H9 (cell line): ENCODE data around the gene ZNF101. TPM values are rescaled to one million over a fixed set of nuclear protein-coding genes. Genes with fewer than 3 reads are reported as not detected.
"Not testable (repeated sequence)": the region's sequence is repeated elsewhere in the genome, so short reads cannot be mapped to it uniquely, and the experiment has no call there.

Experiments
- DNase-seq: peaks from one replicate; pipeline ENCODE4 v3.0.0-alpha.2; 2017
- H2AFZ ChIP-seq: one replicate; pipeline ENCODE4 v1.6.1; 2013; ENCODE audit warnings: mild to moderate bottlenecking, low read length, control low read depth, moderate library complexity
- H2AK5ac ChIP-seq: 2 replicates; pipeline ENCODE4 v1.6.1; 2013; ENCODE audit warnings: low read length, control low read depth, mixed read lengths; ENCODE audit not compliant: insufficient read length
- H2BK120ac ChIP-seq: one replicate; pipeline ENCODE4 v1.6.1; 2013; ENCODE audit warnings: low read depth, mild to moderate bottlenecking, low read length, control low read depth, inconsistent platforms; ENCODE audit not compliant: poor library complexity, severe bottlenecking
- H2BK12ac ChIP-seq: 2 replicates; pipeline ENCODE4 v1.6.1; 2013; ENCODE audit warnings: low read length, control low read depth, mixed read lengths, low read depth; ENCODE audit not compliant: insufficient read length
- H2BK15ac ChIP-seq: 2 replicates; pipeline ENCODE4 v1.6.1; 2013; ENCODE audit warnings: low read depth, low read length, control low read depth
- H2BK20ac ChIP-seq: one replicate; pipeline ENCODE4 v1.6.1; 2013; ENCODE audit warnings: low read depth, mild to moderate bottlenecking, low read length, control low read depth, inconsistent platforms; ENCODE audit not compliant: poor library complexity, severe bottlenecking
- H2BK5ac ChIP-seq: 2 replicates; pipeline ENCODE4 v1.6.1; 2013; ENCODE audit warnings: low read length, control low read depth, mixed read lengths; ENCODE audit not compliant: insufficient read length
- H3K14ac ChIP-seq: 2 replicates; pipeline ENCODE4 v1.6.1; 2013; ENCODE audit warnings: low read length, control low read depth; ENCODE audit not compliant: insufficient read depth
- H3K18ac ChIP-seq: 2 replicates; pipeline ENCODE4 v1.6.1; 2013; ENCODE audit warnings: low read depth, mild to moderate bottlenecking, mixed read lengths, low read length, control low read depth; ENCODE audit not compliant: insufficient read length
- H3K23ac ChIP-seq: 2 replicates; pipeline ENCODE4 v1.6.1; 2013; ENCODE audit warnings: low read length, control low read depth, mixed read lengths, low read depth; ENCODE audit not compliant: insufficient read length
- H3K23me2 ChIP-seq: 2 replicates; pipeline ENCODE4 v1.6.1; 2013; ENCODE audit warnings: low read depth, mild to moderate bottlenecking, mixed read lengths, low read length, control low read depth; ENCODE audit not compliant: insufficient read length, poor library complexity, severe bottlenecking
- H3K27ac ChIP-seq: 2 replicates; pipeline ENCODE4 v1.5.1; 2013; ENCODE audit warnings: low read length, control low read depth, mixed read lengths, low read depth; ENCODE audit not compliant: insufficient read length
- H3K27me3 ChIP-seq: 2 replicates; pipeline ENCODE4 v1.6.1; 2013; ENCODE audit warnings: low read length, control low read depth, inconsistent platforms; ENCODE audit not compliant: insufficient read depth
- H3K4ac ChIP-seq: 2 replicates; pipeline ENCODE4 v1.6.1; 2013; ENCODE audit warnings: low read depth, mild to moderate bottlenecking, control low read depth, inconsistent platforms, low read length, moderate library complexity
- H3K4me1 ChIP-seq: 2 replicates; pipeline ENCODE4 v1.6.1; 2013; ENCODE audit warnings: low read length, control low read depth, inconsistent platforms; ENCODE audit not compliant: insufficient read depth
- H3K4me2 ChIP-seq: 2 replicates; pipeline ENCODE4 v1.6.1; 2013; ENCODE audit warnings: low read length, control low read depth, mixed read lengths; ENCODE audit not compliant: insufficient read length, insufficient read depth
- H3K56ac ChIP-seq: 2 replicates; pipeline ENCODE4 v1.6.1; 2013; ENCODE audit warnings: low read depth, mild to moderate bottlenecking, mixed read lengths, low read length, control low read depth; ENCODE audit not compliant: insufficient read length
- H3K79me1 ChIP-seq: 2 replicates; pipeline ENCODE4 v1.6.1; 2013; ENCODE audit warnings: low read depth, mild to moderate bottlenecking, moderate library complexity, low read length, control low read depth, inconsistent platforms; ENCODE audit not compliant: insufficient read depth, poor library complexity, severe bottlenecking
- H3K79me2 ChIP-seq: 2 replicates; pipeline ENCODE4 v1.6.1; 2013; ENCODE audit warnings: low read length, control low read depth, inconsistent platforms; ENCODE audit not compliant: insufficient read depth
- H3K9ac ChIP-seq: 2 replicates; pipeline ENCODE4 v1.6.1; 2013; ENCODE audit warnings: low read length, control low read depth, mixed read lengths; ENCODE audit not compliant: insufficient read length; ENCODE audit errors: extremely low read depth
- H3K9me3 ChIP-seq: one replicate; pipeline ENCODE4 v1.6.1; 2013; ENCODE audit warnings: low read depth, low read length, inconsistent platforms; ENCODE audit not compliant: control insufficient read depth
- H3T11ph ChIP-seq: one replicate; pipeline ENCODE4 v1.6.1; 2013; ENCODE audit warnings: mild to moderate bottlenecking, low read length, control low read depth, inconsistent platforms
- H4K20me1 ChIP-seq: one replicate; pipeline ENCODE4 v1.6.1; 2013; ENCODE audit not compliant: control insufficient read depth, insufficient read length, insufficient read depth
- H4K5ac ChIP-seq: 2 replicates; pipeline ENCODE4 v1.6.1; 2013; ENCODE audit warnings: low read depth, mild to moderate bottlenecking, mixed read lengths, low read length, control low read depth; ENCODE audit not compliant: insufficient read length
- H4K8ac ChIP-seq: replicated peaks from 2 replicates; pipeline ENCODE4 v1.6.1; 2013; ENCODE audit warnings: low read length, control low read depth, mixed read lengths, low read depth; ENCODE audit not compliant: insufficient read length
- H4K91ac ChIP-seq: 2 replicates; pipeline ENCODE4 v1.6.1; 2013; ENCODE audit warnings: low read depth, mild to moderate bottlenecking, moderate library complexity, mixed read lengths, low read length, control low read depth; ENCODE audit not compliant: insufficient read length
- H3K27ac Mint-ChIP-seq, 3 experiments: 2 replicates in 2 of 3; 3 replicates in 1 of 3; pipeline ENCODE4 v1.8.0; 2020 to 2021; ENCODE audit warnings: mixed read lengths in 3 of 3, mild to moderate bottlenecking in 1 of 3, moderate library complexity in 1 of 3
- H3K27me3 Mint-ChIP-seq: 2 replicates; pipeline ENCODE4 v1.8.0; 2021; ENCODE audit warnings: low read depth, mild to moderate bottlenecking, moderate library complexity, mixed read lengths
- H3K36me3 Mint-ChIP-seq, 3 experiments: 2 replicates in 2 of 3; 3 replicates in 1 of 3; pipeline ENCODE4 v1.8.0; 2020 to 2021; ENCODE audit warnings: low read depth in 3 of 3, mixed read lengths in 3 of 3; ENCODE audit not compliant: insufficient read depth in 1 of 3
- H3K4me1 Mint-ChIP-seq, 2 experiments: 2 replicates each; pipeline ENCODE4 v1.8.0; 2020; ENCODE audit warnings: mixed read lengths in 2 of 2
- H3K4me3 Mint-ChIP-seq, 2 experiments: 2 replicates in 1 of 2; 3 replicates in 1 of 2; pipeline ENCODE4 v1.8.0; 2020 to 2021; ENCODE audit warnings: mild to moderate bottlenecking in 2 of 2, mixed read lengths in 2 of 2, moderate library complexity in 1 of 2
- H3K9me3 Mint-ChIP-seq, 2 experiments: 2 replicates in 1 of 2; 3 replicates in 1 of 2; pipeline ENCODE4 v1.8.0; 2020; ENCODE audit warnings: mild to moderate bottlenecking in 2 of 2, mixed read lengths in 2 of 2, moderate library complexity in 1 of 2
- WGBS: extraction: QIAGEN DNeasy Blood & Tissue Kit; methylation state at CpG from one replicate; pipeline ENCODE4 v1.1.7; 2013; ENCODE audit warnings: missing lambda C conversion rate, low lambda C conversion rate, mixed read lengths; ENCODE audit not compliant: insufficient read length; ENCODE audit errors: extremely low coverage; 5-methylcytosine and 5-hydroxymethylcytosine counted together
- total RNA-seq: library from RNA; stranded (reverse); gene quantifications from 2 replicates; pipeline ENCODE4 v1.2.1, GENCODE V29; 2021
- TF ChIP-seq, protein P1 (sequence below): fragments of 200-600 bp; sonication (generic); conservative IDR thresholded peaks from 3 replicates; pipeline ENCODE4 v1.8.0; 2021; ENCODE audit warnings: antibody characterized with exemption, mild to moderate bottlenecking

Gene ZNF101
- total RNA-seq, 1 experiment from 2014 or later, result 46.9 TPM

DNA sequence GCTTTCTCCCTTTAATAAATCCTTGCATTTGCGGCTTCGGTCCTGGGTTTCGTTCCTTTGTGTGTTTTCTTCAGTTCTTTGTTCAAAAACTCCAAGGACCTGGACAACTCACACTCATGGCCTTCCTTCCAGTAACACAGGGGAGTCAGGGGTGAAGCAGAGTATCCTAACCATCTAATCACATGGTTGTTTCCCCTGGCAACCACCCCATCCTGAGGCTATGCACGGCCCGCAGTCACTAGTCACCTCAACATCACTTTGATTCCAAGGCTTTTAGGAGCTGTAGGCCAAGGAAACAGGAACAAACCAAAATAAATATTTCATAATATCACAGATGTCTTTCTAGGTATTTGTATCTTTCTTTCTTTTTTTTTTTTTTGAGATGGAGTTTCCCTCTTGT is 28.9 kb downstream of the ZNF101 start:
- no peak overlapping the region for H3K56ac ChIP-seq
- H3K27ac ChIP-seq, result no peak overlapping the region
- no peak overlapping the region for H3K4ac ChIP-seq
- H3K4me1 ChIP-seq, result no peaks in the 10 kb centered on the region
- no peaks in the 10 kb centered on the region for H3K9me3 ChIP-seq
- H2BK20ac ChIP-seq, result no peak overlapping the region
- H3K18ac ChIP-seq, result no peak overlapping the region
- H3K79me2 ChIP-seq, result no peaks in the 10 kb centered on the region
- no peak overlapping the region for H2AFZ ChIP-seq
- H3K23me2 ChIP-seq, result no peaks in the 10 kb centered on the region
- peaks cover 6 to 18% (median 14%) of the 10 kb centered on the region in 3 experiments; a peak in 6 of 7 replicates for H3K36me3 Mint-ChIP-seq
- H3K27ac Mint-ChIP-seq, result no peak overlapping the region
- H3K27me3 Mint-ChIP-seq, result no peaks in the 10 kb centered on the region
- H2BK120ac ChIP-seq, result no peak overlapping the region
- no peak for DNase-seq
- peaks cover 14 to 23% of the 10 kb centered on the region in 2 experiments; a peak in 4 of 5 replicates for H3K9me3 Mint-ChIP-seq
- no peak overlapping the region for H3K9ac ChIP-seq
- no peaks in the 10 kb centered on the region for H3K79me1 ChIP-seq
- no peaks in the 10 kb centered on the region for H3K27me3 ChIP-seq
- H3K4me3 Mint-ChIP-seq, result no peak overlapping the region
- H4K8ac ChIP-seq, result no peak overlapping the region
- no peak overlapping the region for H3T11ph ChIP-seq
- H4K5ac ChIP-seq, result no peak overlapping the region
- no peak overlapping the region for H4K91ac ChIP-seq
- H3K4me2 ChIP-seq, result no peak overlapping the region
- H2AK5ac ChIP-seq, result no peak overlapping the region
- H2BK12ac ChIP-seq, result no peak overlapping the region
- H3K4me1 Mint-ChIP-seq, result no peaks in the 10 kb centered on the region
- no peaks in the 10 kb centered on the region for H4K20me1 ChIP-seq
- TF ChIP-seq, protein P1, sequence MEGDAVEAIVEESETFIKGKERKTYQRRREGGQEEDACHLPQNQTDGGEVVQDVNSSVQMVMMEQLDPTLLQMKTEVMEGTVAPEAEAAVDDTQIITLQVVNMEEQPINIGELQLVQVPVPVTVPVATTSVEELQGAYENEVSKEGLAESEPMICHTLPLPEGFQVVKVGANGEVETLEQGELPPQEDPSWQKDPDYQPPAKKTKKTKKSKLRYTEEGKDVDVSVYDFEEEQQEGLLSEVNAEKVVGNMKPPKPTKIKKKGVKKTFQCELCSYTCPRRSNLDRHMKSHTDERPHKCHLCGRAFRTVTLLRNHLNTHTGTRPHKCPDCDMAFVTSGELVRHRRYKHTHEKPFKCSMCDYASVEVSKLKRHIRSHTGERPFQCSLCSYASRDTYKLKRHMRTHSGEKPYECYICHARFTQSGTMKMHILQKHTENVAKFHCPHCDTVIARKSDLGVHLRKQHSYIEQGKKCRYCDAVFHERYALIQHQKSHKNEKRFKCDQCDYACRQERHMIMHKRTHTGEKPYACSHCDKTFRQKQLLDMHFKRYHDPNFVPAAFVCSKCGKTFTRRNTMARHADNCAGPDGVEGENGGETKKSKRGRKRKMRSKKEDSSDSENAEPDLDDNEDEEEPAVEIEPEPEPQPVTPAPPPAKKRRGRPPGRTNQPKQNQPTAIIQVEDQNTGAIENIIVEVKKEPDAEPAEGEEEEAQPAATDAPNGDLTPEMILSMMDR, result no peak
- H3K23ac ChIP-seq, result no peak overlapping the region
- no peak overlapping the region for H3K14ac ChIP-seq
- H2BK15ac ChIP-seq, result no peak overlapping the region
- WGBS, result no CpG with 5 or more reads among the region's 5 CpGs
- no peak overlapping the region for H2BK5ac ChIP-seq

DNA sequence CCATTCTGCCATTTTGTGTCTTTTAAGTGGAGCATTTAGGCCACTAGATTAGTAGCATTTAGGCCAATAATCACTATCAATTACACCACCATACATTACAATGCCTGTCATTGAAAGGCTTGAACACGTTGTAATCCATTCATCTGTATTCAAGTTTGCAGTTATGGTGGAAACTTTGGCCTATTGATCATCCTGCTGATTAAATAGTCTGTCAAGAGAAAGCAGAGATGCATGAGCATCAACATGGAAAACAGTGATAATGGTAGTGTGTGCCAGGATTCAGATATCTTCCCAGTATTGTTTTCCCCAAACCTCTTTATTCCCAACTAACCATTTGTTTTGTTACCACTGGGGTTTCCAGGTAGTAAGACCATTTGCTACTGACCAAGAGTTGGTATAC is 31.9 kb downstream of the ZNF101 start:
- not testable (repeated sequence) for H3K4me3 Mint-ChIP-seq, H3T11ph ChIP-seq, H3K4me1 Mint-ChIP-seq, H3K14ac ChIP-seq, H3K27me3 Mint-ChIP-seq, H3K27me3 ChIP-seq, H4K20me1 ChIP-seq, DNase-seq, H3K4ac ChIP-seq, H3K27ac ChIP-seq, H3K79me1 ChIP-seq, H2BK12ac ChIP-seq, H2BK15ac ChIP-seq, H2BK20ac ChIP-seq, H2BK120ac ChIP-seq, H4K91ac ChIP-seq, H3K23ac ChIP-seq, H3K18ac ChIP-seq, H4K8ac ChIP-seq, H2BK5ac ChIP-seq, H2AK5ac ChIP-seq, H3K56ac ChIP-seq, H3K4me2 ChIP-seq, H4K5ac ChIP-seq, H3K79me2 ChIP-seq, H3K4me1 ChIP-seq, H3K23me2 ChIP-seq, H2AFZ ChIP-seq, H3K27ac Mint-ChIP-seq, H3K9me3 ChIP-seq, H3K9ac ChIP-seq
- peaks cover 22 to 38% (median 31%) of the 10 kb centered on the region in 3 experiments for H3K36me3 Mint-ChIP-seq
- WGBS, result no CpG with 5 or more reads among the region's 1 CpG
- H3K9me3 Mint-ChIP-seq, result peaks cover 32 to 47% of the 10 kb centered on the region in 2 experiments
